GM12878 (cell line): Measurements from ENCODE around the gene F7. TPM values are rescaled to one million over a fixed set of nuclear protein-coding genes. Genes with fewer than 3 reads are reported as not detected.

ENCODE experiments used
- ATAC-seq: fragments of 200-7000 bp; cut with Tn5 transposase; 3 replicates; pipeline ENCODE4 v1.9.1; 2020; ENCODE audit warnings: mild to moderate bottlenecking, moderate library complexity
- BruUV-seq: library from RNA; stranded (reverse); fragments of 400-500 nt; replicated peaks from 2 replicates; lab custom pipeline; 2021; lab: Mats Ljungman, UMichigan
- CTCF ChIA-PET: fragments of 300-600 bp; sonication (Branson Sonifier 250); formaldehyde crosslinking; extraction: SDS; loops from one replicate; lab custom pipeline; 2021; ENCODE audit warnings: inconsistent platforms; lab: Yijun Ruan, JAX
- POLR2A ChIA-PET: fragments of 350-600 bp; formaldehyde crosslinking; extraction: SDS; loops from one replicate; lab custom pipeline; 2021; ENCODE audit warnings: inconsistent platforms; lab: Charles Lee
- RAD21 ChIA-PET: fragments of 300-600 bp; sonication (Branson Sonifier 250); formaldehyde crosslinking; loops from one replicate; lab custom pipeline; 2023; ENCODE audit warnings: antibody characterized with exemption; ENCODE audit not compliant: unreplicated experiment; lab: Charles Lee
- SMC1A ChIA-PET: fragments of 300-600 bp; sonication (Branson Sonifier 250); formaldehyde crosslinking; loops from one replicate; lab custom pipeline; 2023; ENCODE audit not compliant: unreplicated experiment, uncharacterized antibody; lab: Charles Lee
- DNase-seq: peaks from one replicate; pipeline ENCODE4 v3.0.0-alpha.2; 2011; ENCODE audit warnings: low read depth, low spot score
- FAIRE-seq: peaks from 3 replicates; lab custom pipeline; 2011; peaks lifted over from hg19 to GRCh38; lab: Jason Lieb, UNC
- H2AFZ ChIP-seq: 2 replicates; pipeline ENCODE4 v1.6.0; 2011; ENCODE audit warnings: low read depth, low read length, control low read depth; ENCODE audit not compliant: control insufficient read depth
- H3K27ac ChIP-seq: 2 replicates; pipeline ENCODE4 v1.5.1; 2011; ENCODE audit warnings: control low read depth; ENCODE audit not compliant: control insufficient read depth, insufficient read depth
- H3K27me3 ChIP-seq, 2 experiments: replicated peaks in 1 of 2; 2 replicates each; pipeline versions ENCODE4 v1.6.0 to v1.6.1; 2011; ENCODE audit warnings: low read length in 1 of 2; ENCODE audit not compliant: control insufficient read depth in 2 of 2, insufficient read depth in 2 of 2
- H3K36me3 ChIP-seq, 2 experiments: 2 replicates each; pipeline ENCODE4 v1.5.1; 2011; ENCODE audit warnings: low read length in 1 of 2; ENCODE audit not compliant: control insufficient read depth in 2 of 2, insufficient read depth in 2 of 2
- H3K4me1 ChIP-seq: 2 replicates; pipeline ENCODE4 v1.6.1; 2011; ENCODE audit warnings: mild to moderate bottlenecking, low read length, moderate library complexity, mixed read lengths; ENCODE audit not compliant: control insufficient read depth, insufficient read depth
- H3K4me2 ChIP-seq: 2 replicates; pipeline ENCODE4 v1.6.0; 2011; ENCODE audit warnings: control low read depth; ENCODE audit not compliant: control insufficient read depth, insufficient read depth
- H3K4me3 ChIP-seq: fragments of 200-600 bp; sonication (generic); 2 replicates; pipeline ENCODE4 v1.5.1; 2016
- H3K79me2 ChIP-seq: 2 replicates; pipeline ENCODE4 v1.6.0; 2011; ENCODE audit warnings: low read length; ENCODE audit not compliant: control insufficient read depth, insufficient read depth
- H3K9ac ChIP-seq: 2 replicates; pipeline ENCODE4 v1.8.0; 2011; ENCODE audit warnings: low read length, control low read depth, mixed read lengths; ENCODE audit not compliant: control insufficient read depth, insufficient read depth
- H3K9me3 ChIP-seq: replicated peaks from 3 replicates; pipeline ENCODE4 v1.5.1; 2011; ENCODE audit warnings: mild to moderate bottlenecking, low read length; ENCODE audit not compliant: control insufficient read depth, insufficient read depth
- H4K20me1 ChIP-seq: 2 replicates; pipeline ENCODE4 v1.6.0; 2011; ENCODE audit not compliant: control insufficient read depth, insufficient read depth
- CBX5 ChIP-seq: sonication (generic); IDR thresholded peaks from 2 replicates; pipeline ENCODE4 v1.6.1; 2016; ENCODE audit warnings: low read depth, moderate library complexity, mild to moderate bottlenecking, inconsistent platforms
- CHD1 ChIP-seq: IDR thresholded peaks from 2 replicates; pipeline ENCODE4 v1.6.1; 2012; ENCODE audit warnings: low read depth, low read length, improper control_type of control experiment
- EGR1 ChIP-seq, 2 experiments: IDR thresholded peaks; 1 replicate in 1 of 2; 2 replicates in 1 of 2; pipeline ENCODE4 v1.6.1; 2011 to 2012; ENCODE audit warnings: low read depth in 2 of 2, low read length in 2 of 2, borderline replicate concordance in 1 of 2, mild to moderate bottlenecking in 1 of 2, moderate library complexity in 1 of 2
- GATAD2B ChIP-seq: fragments of 450-650 bp; conservative IDR thresholded peaks from 2 replicates; pipeline ENCODE4 v1.6.1; 2017; ENCODE audit warnings: low read depth, mild to moderate bottlenecking, moderate library complexity
- MEF2A ChIP-seq: IDR thresholded peaks from 2 replicates; pipeline ENCODE4 v1.6.1; 2011; ENCODE audit warnings: low read depth, mild to moderate bottlenecking, low read length, moderate library complexity; ENCODE audit not compliant: insufficient read depth
- NR2F1 ChIP-seq: fragments of 450-650 bp; conservative IDR thresholded peaks from 2 replicates; pipeline ENCODE4 v1.6.1; 2017; ENCODE audit warnings: mild to moderate bottlenecking
- PAX5 ChIP-seq: IDR thresholded peaks from 2 replicates; pipeline ENCODE4 v1.6.1; 2011; ENCODE audit warnings: low read depth, low read length, borderline replicate concordance
- REST ChIP-seq: IDR thresholded peaks from 2 replicates; pipeline ENCODE4 v1.6.1; 2012; ENCODE audit warnings: mild to moderate bottlenecking, low read depth, low read length
- SP1 ChIP-seq: IDR thresholded peaks from one replicate; pipeline ENCODE4 v1.6.1; 2011; ENCODE audit warnings: low read depth, low read length
- ZBED1 ChIP-seq: IDR thresholded peaks from 2 replicates; pipeline ENCODE4 v1.6.1; 2016; ENCODE audit warnings: borderline replicate concordance
- ZBTB11 ChIP-seq: fragments of 450-650 bp; formaldehyde crosslinking; IDR thresholded peaks from 2 replicates; pipeline ENCODE4 v1.5.0; 2022; ENCODE audit warnings: mild to moderate bottlenecking, missing genetic modification characterization
- ZBTB40 ChIP-seq: fragments of 450-650 bp; IDR thresholded peaks from 2 replicates; pipeline ENCODE4 v1.6.1; 2016; ENCODE audit warnings: mild to moderate bottlenecking, moderate library complexity, borderline replicate concordance
- WGBS: methylation state at CpG from one replicate; pipeline ENCODE4 v1.1.6; 2016; ENCODE audit warnings: low lambda C conversion rate; ENCODE audit not compliant: insufficient replicate concordance, insufficient coverage; ENCODE audit errors: missing lambda C conversion rate; 5-methylcytosine and 5-hydroxymethylcytosine counted together
- in situ Hi-C: fragments of 300-500 bp; cut with MboI; formaldehyde crosslinking; loops from 9 replicates; pipeline ENCODE4 v1.14.3; 2018; ENCODE audit warnings: mixed read lengths
- intact Hi-C: fragments of 100-400 bp; cut with micrococcal nuclease; formaldehyde crosslinking; loops from one replicate; pipeline ENCODE4 v1.14.2; 2022; ENCODE audit not compliant: unreplicated experiment
- polyA plus RNA-seq, 11 experiments: library from polyadenylated mRNA; depleted of rRNA in 4 of 11; unstranded in 6 of 11; stranded (reverse) in 5 of 11; fragments of >200 nt; fragmentation: Nextera tagmentation in 4 of 11; fragmentation: Illumina TruSeq in 1 of 11; extraction: Ambion mirVana in 4 of 11; extraction: Trizol in 1 of 11; gene quantifications; 1 replicate in 1 of 11; 2 replicates in 10 of 11; pipeline versions ENCODE4 v1.2.1 to v1.2.3, GENCODE V29; 2011 to 2016; ENCODE audit warnings: inconsistent platforms in 2 of 11, missing spikeins in 2 of 11, low read depth in 1 of 11
- total RNA-seq, 4 experiments: library from RNA; depleted of rRNA in 3 of 4; stranded (reverse); fragments of >200 nt in 3 of 4; fragmentation: Illumina TruSeq in 1 of 4; extraction: Trizol in 1 of 4; gene quantifications; 2 replicates each; pipeline versions ENCODE4 v1.2.1 to v1.2.3, GENCODE V29; 2013 to 2021

F7 gene
- total and polyA plus RNA-seq, 10 of the 15 experiments (the other 5 are each of a cell fraction or from before 2014, with no cell fraction given): not detected

GRCh38 chr13:113121928-113122471 lies 16.4 kb downstream of the F7 start:
- Histone ChIP-seq H3K4me2 (no peak overlapping the region), H3K9ac (no peak overlapping the region), H3K4me3 (no peak overlapping the region), H3K27ac (no peak overlapping the region), H3K27me3 (no peaks in the 10 kb centered on the region), H3K79me2 (no peaks in the 10 kb centered on the region), H3K9me3 (no peaks in the 10 kb centered on the region), H2AFZ (no peak overlapping the region), H3K36me3 (no peaks in the 10 kb centered on the region), H3K4me1 (no peaks in the 10 kb centered on the region), H4K20me1 (no peaks in the 10 kb centered on the region)
- intact Hi-C loops (loop anchor here (10.0 kb wide), 1 partner anchor 177 kb away; no protein-coding TSS in a partner anchor), in situ Hi-C loops (no loop called here)
- no TSS peak for BruUV-seq
- CTCF ChIA-PET: no interaction called here
- ATAC-seq (no peak), FAIRE-seq (no peak), DNase-seq (no peak)
- SMC1A ChIA-PET: no interaction called here
- TF ChIP-seq PAX5: no peak
- TF ChIP-seq NR2F1: no peak
- TF ChIP-seq ZBED1: no peak
- TF ChIP-seq EGR1 (IDR thresholded peaks at IDR 0.05; ENCODE audit: borderline replicate concordance in 1 of 2, low read depth in 2 of 2, low read length in 2 of 2): no peak
- no peak for TF ChIP-seq CBX5
- no peak for TF ChIP-seq MEF2A
- no peak for TF ChIP-seq REST
- TF ChIP-seq CHD1: no peak
- no peak for TF ChIP-seq ZBTB11 (CRISPR knock-in tag)
- TF ChIP-seq SP1: no peak
- TF ChIP-seq GATAD2B: no peak
- no peak for TF ChIP-seq ZBTB40
- RAD21 ChIA-PET: no interaction called here
- POLR2A ChIA-PET: no interaction called here
- WGBS: 34% methylated on average over 15 of the region's 16 CpGs
